Measurements from ENCODE around the gene RAD51B.

DNA sequence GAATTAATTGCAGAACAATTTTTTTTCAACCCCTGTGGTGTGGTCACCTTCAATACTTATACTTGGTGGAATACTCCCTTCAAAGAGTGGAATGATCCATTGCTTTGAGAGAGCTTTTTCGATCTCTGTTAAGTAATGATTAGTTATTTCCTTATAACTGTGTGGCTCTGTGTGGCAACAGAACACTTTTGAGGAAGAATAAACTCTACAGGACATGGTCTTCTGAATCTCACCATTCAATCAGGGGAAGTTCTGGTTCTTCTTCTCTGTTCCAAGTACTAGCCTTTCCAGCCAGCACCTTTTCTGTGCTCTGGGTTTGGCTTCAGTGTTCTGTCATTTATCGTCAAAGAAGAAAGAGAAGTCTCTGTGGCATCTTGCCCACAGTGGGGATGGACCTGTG is 604.1 kb downstream of the RAD51B start:
- TF ChIP-seq, protein P1, sequence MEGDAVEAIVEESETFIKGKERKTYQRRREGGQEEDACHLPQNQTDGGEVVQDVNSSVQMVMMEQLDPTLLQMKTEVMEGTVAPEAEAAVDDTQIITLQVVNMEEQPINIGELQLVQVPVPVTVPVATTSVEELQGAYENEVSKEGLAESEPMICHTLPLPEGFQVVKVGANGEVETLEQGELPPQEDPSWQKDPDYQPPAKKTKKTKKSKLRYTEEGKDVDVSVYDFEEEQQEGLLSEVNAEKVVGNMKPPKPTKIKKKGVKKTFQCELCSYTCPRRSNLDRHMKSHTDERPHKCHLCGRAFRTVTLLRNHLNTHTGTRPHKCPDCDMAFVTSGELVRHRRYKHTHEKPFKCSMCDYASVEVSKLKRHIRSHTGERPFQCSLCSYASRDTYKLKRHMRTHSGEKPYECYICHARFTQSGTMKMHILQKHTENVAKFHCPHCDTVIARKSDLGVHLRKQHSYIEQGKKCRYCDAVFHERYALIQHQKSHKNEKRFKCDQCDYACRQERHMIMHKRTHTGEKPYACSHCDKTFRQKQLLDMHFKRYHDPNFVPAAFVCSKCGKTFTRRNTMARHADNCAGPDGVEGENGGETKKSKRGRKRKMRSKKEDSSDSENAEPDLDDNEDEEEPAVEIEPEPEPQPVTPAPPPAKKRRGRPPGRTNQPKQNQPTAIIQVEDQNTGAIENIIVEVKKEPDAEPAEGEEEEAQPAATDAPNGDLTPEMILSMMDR (conservative IDR thresholded peaks at IDR 0.05 in 1 of 2, IDR thresholded peaks at IDR 0.05 in 1 of 2; ENCODE audit: low read depth in 1 of 2, low read length in 2 of 2), result no peak
- TF ChIP-seq EZH2 (IDR thresholded peaks at IDR 0.05; ENCODE audit: low read length, missing control alignments), result no peak
